ENCODE results near the gene NTRK1. TPM values are rescaled to one million over a fixed set of nuclear protein-coding genes. Genes with fewer than 3 reads are reported as not detected.
"Not testable (repeated sequence)": the region's sequence is repeated elsewhere in the genome, so short reads cannot be mapped to it uniquely, and the experiment has no call there.

Gene NTRK1
- total RNA-seq, 1 experiment from 2014 or later: 0.89 TPM

GRCh38 chr1:156926695-156927094 is 66.0 kb downstream of the NTRK1 start:
- ChIA-PET CTCF (interaction anchor here (0.9 to 4.0 kb wide), 7 partner anchors 30 to 238 kb away, joined by 3 to 62 read pairs (median 4); partner anchors contain the start of genes INSRR, NTRK1 and PEAR1), RAD21 (ENCODE audit: low non-redundant PET in 1 of 2, low total read pairs in 2 of 2, uncharacterized antibody in 2 of 2, unreplicated experiment in 2 of 2) (interaction anchor here in 1 of 2 experiments (1.1 kb wide), 1 partner anchor 237 kb away, joined by 3 read pairs; no protein-coding TSS in a partner anchor), POLR2A (interaction anchor here (0.6 kb wide), 1 partner anchor 59 kb away, joined by 3 read pairs; no protein-coding TSS in a partner anchor)
- not testable (repeated sequence) for H3K79me2 ChIP-seq (ENCODE audit: insufficient read depth, low read length); H4K20me1 ChIP-seq (ENCODE audit: insufficient read depth); H3K9ac ChIP-seq (ENCODE audit: low read length); ATAC-seq; H3K27ac ChIP-seq (ENCODE audit: low read depth, low read length); BruUV-seq (replicated peaks); H2AFZ ChIP-seq (ENCODE audit: low read depth, low read length, poor library complexity, severe bottlenecking); H3K9me3 ChIP-seq (ENCODE audit: control insufficient read depth in 1 of 2, insufficient read depth in 1 of 2, low read depth in 1 of 2, low read length in 2 of 2); H3K36me3 ChIP-seq (ENCODE audit: control insufficient read depth in 1 of 2, insufficient read depth in 2 of 2, low read length in 2 of 2); DNase-seq (ENCODE audit: low read depth, low spot score); H3K9me2 ChIP-seq (ENCODE audit: insufficient read depth)
- H3K27me3 ChIP-seq (ENCODE audit: insufficient read depth, low read length): peaks cover 11% of the 10 kb centered on the region; the same call in 1 of the 2 replicates
- peak overlapping the region; percentile 93 for H3K4me2 ChIP-seq (ENCODE audit: low read length)
- intact Hi-C loops (cut with micrococcal nuclease): loop anchor here (1.0 to 10.0 kb wide), 4 partner anchors 34 to 302 kb away; no protein-coding TSS in a partner anchor
- 0 out of 4 replicates have a peak overlapping the region, but pooled peaks of 1 of the 2 experiments have one; percentile 59 for H3K4me3 ChIP-seq (replicated peaks in 1 of 2; ENCODE audit: low read depth in 1 of 2, low read length in 2 of 2)
- TF ChIP-seq FOSL1 (IDR thresholded peaks at IDR 0.05; ENCODE audit: low read depth): peak; percentile 34
- 0 out of 2 replicates have a peak, but pooled peaks have one; percentile 4 for TF ChIP-seq CBX3 (IDR thresholded peaks at IDR 0.05; ENCODE audit: low read depth)
- peaks cover 20 to 31% of the 10 kb centered on the region in 2 experiments for H3K4me1 ChIP-seq (ENCODE audit: control insufficient read depth in 1 of 2, insufficient read depth in 2 of 2, low read length in 2 of 2)

DNA sequence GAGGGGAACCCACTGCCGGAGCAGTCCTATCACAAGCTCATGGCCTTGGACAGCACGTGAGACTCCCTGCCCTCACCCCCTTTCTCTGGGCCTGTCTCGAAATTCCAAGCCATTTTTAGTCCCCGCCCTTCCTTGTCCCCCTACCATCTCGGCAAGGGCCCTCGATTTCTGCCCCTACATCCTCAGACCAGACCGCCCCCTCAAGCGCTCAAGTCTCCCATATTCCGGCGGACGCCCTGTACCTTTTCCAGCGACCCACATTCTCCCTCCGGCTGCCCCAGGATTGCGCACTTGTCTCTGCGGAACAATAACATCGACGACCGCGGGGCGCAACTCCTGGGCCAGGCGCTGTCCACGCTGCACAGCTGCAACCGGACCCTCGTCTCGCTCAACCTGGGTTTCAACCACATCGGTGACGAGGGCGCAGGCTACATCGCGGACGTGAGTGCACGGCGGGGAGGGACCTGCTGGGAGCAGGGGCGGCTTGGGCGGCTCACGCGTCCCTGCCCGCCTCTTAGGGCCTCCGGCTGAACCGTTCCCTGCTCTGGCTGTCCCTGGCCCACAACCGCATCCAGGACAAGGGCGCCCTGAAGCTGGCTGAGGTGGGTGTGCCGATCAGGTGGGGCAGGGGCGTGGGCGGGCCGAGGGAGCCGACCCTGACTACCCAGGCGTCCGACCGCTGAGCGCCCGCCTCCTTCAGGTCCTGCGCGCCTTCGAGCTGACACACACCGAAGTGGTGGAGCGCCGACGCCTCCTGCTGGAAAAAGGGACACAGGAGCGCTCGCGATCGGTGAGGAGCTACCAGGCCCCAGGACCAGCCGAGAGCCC is 66.8 kb downstream of the NTRK1 start:
- Histone ChIP-seq H3K36me3 (ENCODE audit: control insufficient read depth in 1 of 2, insufficient read depth in 2 of 2, low read length in 2 of 2) (no peaks in the 10 kb centered on the region), H3K27me3 (ENCODE audit: insufficient read depth, low read length) (peaks cover 6% of the 10 kb centered on the region; the same call in 1 of the 2 replicates), H3K9ac (ENCODE audit: low read length) (peak overlapping the region; percentile 60), H3K9me3 (ENCODE audit: control insufficient read depth in 1 of 2, insufficient read depth in 1 of 2, low read depth in 1 of 2, low read length in 2 of 2) (no peaks in the 10 kb centered on the region), H3K4me3 (replicated peaks in 1 of 2; ENCODE audit: low read depth in 1 of 2, low read length in 2 of 2) (peak overlapping the region; percentile 38 to 59), H3K9me2 (ENCODE audit: insufficient read depth) (no peaks in the 10 kb centered on the region), H3K27ac (ENCODE audit: low read depth, low read length) (peak overlapping the region; percentile 12; the same call in 1 of the 2 replicates), H4K20me1 (ENCODE audit: insufficient read depth) (no peaks in the 10 kb centered on the region), H3K4me2 (ENCODE audit: low read length) (peak overlapping the region; percentile 93), H3K4me1 (ENCODE audit: control insufficient read depth in 1 of 2, insufficient read depth in 2 of 2, low read length in 2 of 2) (peaks cover 20 to 31% of the 10 kb centered on the region in 2 experiments), H3K79me2 (ENCODE audit: insufficient read depth, low read length) (no peaks in the 10 kb centered on the region), H2AFZ (ENCODE audit: low read depth, low read length, poor library complexity, severe bottlenecking) (no peak overlapping the region)
- ATAC-seq: peak; percentile 89
- TF ChIP-seq ZNF274 (IDR thresholded peaks at IDR 0.05; ENCODE audit: low read depth, low read length) (no peak), RAD21 (IDR thresholded peaks at IDR 0.05; ENCODE audit: low read depth) (peak; percentile 97), EGR1 (IDR thresholded peaks at IDR 0.05; ENCODE audit: low read depth) (peak; percentile 79), EZH2 (IDR thresholded peaks at IDR 0.05) (no peak), POLR2A (IDR thresholded peaks at IDR 0.05; ENCODE audit: borderline replicate concordance, extremely low read depth, insufficient read depth, insufficient read length) (no peak)
- TF ChIP-seq, protein P1, sequence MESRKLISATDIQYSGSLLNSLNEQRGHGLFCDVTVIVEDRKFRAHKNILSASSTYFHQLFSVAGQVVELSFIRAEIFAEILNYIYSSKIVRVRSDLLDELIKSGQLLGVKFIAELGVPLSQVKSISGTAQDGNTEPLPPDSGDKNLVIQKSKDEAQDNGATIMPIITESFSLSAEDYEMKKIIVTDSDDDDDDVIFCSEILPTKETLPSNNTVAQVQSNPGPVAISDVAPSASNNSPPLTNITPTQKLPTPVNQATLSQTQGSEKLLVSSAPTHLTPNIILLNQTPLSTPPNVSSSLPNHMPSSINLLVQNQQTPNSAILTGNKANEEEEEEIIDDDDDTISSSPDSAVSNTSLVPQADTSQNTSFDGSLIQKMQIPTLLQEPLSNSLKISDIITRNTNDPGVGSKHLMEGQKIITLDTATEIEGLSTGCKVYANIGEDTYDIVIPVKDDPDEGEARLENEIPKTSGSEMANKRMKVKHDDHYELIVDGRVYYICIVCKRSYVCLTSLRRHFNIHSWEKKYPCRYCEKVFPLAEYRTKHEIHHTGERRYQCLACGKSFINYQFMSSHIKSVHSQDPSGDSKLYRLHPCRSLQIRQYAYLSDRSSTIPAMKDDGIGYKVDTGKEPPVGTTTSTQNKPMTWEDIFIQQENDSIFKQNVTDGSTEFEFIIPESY (IDR thresholded peaks at IDR 0.05; ENCODE audit: extremely low read depth, insufficient replicate concordance, low read length): no peak
- TF ChIP-seq, protein P2, sequence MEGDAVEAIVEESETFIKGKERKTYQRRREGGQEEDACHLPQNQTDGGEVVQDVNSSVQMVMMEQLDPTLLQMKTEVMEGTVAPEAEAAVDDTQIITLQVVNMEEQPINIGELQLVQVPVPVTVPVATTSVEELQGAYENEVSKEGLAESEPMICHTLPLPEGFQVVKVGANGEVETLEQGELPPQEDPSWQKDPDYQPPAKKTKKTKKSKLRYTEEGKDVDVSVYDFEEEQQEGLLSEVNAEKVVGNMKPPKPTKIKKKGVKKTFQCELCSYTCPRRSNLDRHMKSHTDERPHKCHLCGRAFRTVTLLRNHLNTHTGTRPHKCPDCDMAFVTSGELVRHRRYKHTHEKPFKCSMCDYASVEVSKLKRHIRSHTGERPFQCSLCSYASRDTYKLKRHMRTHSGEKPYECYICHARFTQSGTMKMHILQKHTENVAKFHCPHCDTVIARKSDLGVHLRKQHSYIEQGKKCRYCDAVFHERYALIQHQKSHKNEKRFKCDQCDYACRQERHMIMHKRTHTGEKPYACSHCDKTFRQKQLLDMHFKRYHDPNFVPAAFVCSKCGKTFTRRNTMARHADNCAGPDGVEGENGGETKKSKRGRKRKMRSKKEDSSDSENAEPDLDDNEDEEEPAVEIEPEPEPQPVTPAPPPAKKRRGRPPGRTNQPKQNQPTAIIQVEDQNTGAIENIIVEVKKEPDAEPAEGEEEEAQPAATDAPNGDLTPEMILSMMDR (IDR thresholded peaks at IDR 0.05 in 2 of 3, conservative IDR thresholded peaks at IDR 0.05 in 1 of 3; ENCODE audit: borderline replicate concordance in 1 of 3, insufficient read depth in 1 of 3, low read depth in 2 of 3, low read length in 2 of 3): peak; percentile 81 to 93 (median 81)
- no TSS peak for BruUV-seq (replicated peaks)
- intact Hi-C loops (cut with micrococcal nuclease): loop anchor here (1.0 to 10.0 kb wide), 5 partner anchors 35 to 303 kb away; no protein-coding TSS in a partner anchor
- peak; percentile 66 for DNase-seq (ENCODE audit: low read depth, low spot score)
- ChIA-PET POLR2A (interaction anchor here (1.4 kb wide), 1 partner anchor 38 kb away, joined by 7 read pairs; no protein-coding TSS in a partner anchor), RAD21 (ENCODE audit: low non-redundant PET in 1 of 2, low total read pairs in 2 of 2, uncharacterized antibody in 2 of 2, unreplicated experiment in 2 of 2) (interaction anchor here (0.7 to 1.2 kb wide), 5 partner anchors 33 to 239 kb away, joined by 3 to 5 read pairs (median 4); no protein-coding TSS in a partner anchor), CTCF (interaction anchor here (0.6 to 4.0 kb wide), 32 partner anchors 9 to 300 kb away, joined by 3 to 62 read pairs (median 4); partner anchors contain the start of genes CRABP2, INSRR, ISG20L2 and METTL25B)

Data from HCT116 (cell line).